HG02763 (cell line): ENCODE measurements around the gene SHC2.
"Not testable (repeated sequence)": the region's sequence is repeated elsewhere in the genome, so short reads cannot be mapped to it uniquely, and the experiment has no call there.

Experiments used
- ATAC-seq: cut with Tn5 transposase; IDR thresholded peaks from one replicate; pipeline ENCODE4 v1.9.1; 2021; ENCODE audit warnings: mild to moderate bottlenecking, moderate library complexity; ENCODE audit not compliant: unreplicated experiment

Gene SHC2

DNA sequence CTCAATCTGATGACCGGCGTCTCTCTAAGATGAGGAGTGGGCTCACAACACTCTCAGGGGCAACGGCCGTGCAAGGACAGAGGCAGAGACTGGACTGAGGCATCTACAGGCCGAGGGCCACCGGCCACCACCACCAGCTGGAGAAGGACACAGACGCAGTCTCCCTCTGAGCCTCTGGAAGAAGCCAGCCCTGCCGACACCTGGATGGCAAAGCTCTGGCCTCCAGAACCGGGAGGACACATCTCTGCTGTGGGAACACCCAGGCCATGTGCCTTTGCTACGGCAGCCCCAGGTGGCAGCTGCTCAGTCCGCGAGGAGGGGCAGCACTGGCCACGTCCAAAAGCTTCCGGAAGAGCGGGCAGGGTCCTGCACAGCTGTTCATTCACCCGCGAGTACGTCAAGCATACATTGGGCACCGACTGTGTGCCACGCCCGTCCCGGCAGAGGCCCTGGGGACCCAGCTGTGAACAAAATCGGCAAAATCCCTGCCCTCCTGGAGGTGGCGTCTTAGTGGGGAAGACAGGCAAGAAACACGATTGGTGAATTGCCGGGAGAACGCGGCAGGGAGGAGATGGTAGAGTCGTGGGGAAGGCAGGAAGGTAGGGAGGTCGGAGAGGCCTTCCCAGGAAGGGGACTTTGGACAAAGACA is 69.0 kb downstream of the SHC2 start:
- no peak for ATAC-seq

DNA sequence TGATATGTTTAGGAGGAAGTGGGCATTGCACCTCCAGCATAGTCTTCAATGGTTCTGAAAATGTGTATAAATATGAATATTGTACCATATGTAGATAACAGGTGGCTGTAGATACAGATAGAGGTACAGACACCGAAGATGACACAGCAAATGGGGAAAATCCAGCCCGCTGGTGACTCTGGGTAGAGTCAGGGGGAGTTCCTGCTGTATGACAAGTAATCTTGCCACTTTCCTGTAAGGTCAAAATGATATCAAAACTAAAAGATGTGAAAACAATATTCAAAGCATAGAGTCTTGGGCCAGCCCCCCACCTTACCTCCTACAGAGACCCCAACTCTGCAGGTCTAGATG is 69.7 kb downstream of the SHC2 start:
- ATAC-seq, result no peak

DNA sequence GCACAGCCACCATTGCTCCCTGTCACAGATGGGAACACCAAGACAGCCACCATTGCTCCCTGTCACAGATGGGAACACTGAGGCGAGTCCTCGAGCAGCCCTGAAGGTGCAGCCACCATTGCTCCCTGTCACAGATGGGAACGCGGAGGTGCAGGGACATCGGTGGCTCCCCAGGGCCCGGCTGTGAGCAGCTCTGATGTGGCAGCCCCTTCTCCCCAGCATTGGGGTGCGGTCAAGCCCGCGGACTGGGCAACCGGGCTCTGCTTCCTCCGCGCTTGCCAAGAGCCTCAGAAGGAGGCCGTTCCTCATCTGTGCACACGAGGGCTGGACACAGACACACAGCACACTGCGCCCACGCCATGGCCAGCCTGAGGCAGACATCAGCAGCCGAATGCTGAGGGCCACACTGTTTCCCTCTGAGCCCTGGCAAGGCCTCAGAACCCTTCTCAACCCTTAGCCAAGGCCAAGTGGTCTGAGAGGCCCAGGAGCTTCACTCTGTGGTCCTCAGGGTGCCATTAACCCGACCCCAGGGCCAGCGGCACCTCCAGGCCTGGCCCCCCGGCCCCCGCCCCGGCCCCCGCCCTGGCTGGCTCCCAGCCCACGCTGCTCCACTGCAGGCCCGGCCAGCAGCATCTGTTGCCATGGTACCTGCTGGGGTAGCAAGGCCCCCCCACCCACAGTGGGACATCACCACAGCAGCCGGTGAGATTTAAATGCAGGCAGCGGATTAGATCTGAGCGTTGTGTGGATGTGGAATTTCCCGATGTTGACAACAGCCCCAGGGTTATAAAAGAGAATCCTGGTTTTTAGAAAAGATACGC is 70.2 kb downstream of the SHC2 start:
- no peak for ATAC-seq

DNA sequence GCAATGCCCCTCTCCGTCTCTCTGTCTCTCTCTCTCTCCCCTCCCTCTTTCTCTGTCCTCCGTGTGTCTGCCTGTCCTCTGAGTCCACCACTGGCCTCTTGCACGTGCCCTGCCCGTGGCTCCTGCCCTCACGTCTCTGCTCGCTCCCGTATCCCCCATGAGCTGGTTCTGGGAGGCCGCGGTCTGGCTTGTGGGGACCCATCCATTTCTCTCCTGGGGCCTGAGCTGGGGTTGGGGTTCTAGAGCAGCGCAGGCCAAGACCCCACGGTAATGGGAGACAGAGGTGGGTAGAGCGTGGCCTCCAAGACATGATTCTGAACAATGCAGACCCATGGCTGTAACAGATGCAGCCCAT is 70.9 kb downstream of the SHC2 start:
- no peak for ATAC-seq

DNA sequence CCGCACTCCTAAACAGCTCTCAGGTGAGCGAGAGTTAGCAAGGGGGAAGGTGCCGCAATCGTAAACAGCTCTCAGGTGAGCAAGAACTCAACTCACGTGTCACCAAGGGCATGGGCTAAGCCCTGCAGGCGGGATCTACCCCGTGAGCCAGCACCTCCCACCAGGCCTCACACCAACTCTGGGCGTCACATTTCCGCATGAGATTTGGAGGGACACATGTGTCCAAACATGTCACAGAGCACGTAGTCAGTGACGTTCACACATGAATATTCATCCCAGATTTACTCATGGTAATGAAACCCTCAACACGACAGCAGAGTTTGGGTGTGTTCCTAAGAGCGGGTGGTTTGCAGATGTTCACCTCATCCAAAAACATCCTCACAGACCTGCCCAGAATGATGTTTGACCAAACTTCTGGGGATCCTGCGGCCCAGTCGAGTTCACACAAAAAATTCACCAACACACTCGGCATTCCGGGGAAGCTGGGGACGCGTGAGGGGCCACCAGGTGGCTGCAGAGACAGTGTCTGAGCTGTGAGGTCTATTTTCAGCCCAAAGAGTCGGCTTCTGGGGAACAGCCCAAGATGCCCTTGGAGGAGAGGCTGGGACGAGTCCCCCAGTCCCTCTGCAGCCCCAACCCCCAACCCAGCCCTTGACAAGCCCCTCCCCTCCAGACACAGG is 71.4 kb downstream of the SHC2 start:
- no peak for ATAC-seq

DNA sequence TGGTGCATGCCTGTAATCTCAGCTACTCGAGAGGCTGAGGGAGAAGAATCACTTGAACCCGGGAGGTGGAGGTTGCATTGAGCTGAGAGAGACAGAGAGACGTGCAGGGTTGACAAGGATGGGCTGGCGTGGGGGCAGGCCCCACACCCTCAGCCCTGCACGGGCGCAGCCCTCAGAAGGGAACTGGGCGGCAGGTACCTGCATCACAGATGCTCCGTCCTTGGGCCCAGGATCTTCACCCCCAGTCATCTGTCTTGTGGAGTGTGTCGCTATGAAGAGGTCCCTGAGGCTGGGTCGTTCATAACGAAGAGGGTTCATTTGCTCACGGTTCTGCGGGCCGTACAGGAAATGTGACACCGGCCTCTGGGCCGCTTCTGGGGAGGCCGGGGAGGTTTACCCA is 72.1 kb downstream of the SHC2 start:
- ATAC-seq, result no peak

DNA sequence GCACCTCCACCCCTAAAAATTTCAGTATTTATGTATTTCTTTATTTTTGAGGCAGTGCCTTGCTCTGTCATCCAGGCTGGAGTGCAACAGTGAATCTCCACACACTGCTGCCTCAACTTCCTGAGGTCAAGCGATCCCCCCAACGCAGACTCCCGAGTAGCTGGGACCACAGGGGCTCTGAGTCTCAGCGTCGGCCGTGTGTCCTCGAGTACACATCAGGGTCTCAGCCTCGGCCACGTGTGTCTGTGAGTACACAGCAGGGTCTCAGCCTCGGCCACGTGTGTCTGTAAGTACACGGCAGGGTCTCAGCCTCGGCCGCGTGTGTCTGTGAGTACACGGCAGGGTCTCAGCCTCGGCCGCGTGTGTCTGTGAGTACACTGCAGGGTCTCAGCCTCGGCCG is 73.1 kb downstream of the SHC2 start:
- ATAC-seq, result no peak

DNA sequence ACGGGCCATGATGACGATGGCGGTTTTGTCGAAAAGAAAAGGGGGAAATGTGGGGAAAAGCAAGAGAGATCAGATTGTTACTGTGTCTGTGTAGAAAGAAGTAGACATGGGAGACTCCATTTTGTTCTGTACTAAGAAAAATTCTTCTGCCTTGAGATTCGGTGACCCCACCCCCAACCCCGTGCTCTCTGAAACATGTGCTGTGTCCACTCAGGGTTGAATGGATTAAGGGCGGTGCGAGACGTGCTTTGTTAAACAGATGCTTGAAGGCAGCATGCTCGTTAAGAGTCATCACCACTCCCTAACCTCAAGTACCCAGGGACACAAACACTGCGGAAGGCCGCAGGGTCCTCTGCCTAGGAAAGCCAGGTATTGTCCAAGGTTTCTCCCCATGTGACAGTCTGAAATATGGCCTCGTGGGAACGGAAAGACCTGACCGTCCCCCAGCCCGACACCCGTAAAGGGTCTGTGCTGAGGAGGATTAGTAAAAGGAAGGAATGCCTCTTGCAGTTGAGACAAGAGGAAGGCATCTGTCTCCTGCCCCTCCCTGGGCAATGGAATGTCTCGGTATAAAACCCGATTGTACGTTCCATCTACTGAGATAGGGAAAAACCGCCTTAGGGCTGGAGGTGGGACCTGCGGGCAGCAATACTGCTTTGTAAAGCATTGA is 74.1 kb downstream of the SHC2 start:
- ATAC-seq, result not testable (repeated sequence)

DNA sequence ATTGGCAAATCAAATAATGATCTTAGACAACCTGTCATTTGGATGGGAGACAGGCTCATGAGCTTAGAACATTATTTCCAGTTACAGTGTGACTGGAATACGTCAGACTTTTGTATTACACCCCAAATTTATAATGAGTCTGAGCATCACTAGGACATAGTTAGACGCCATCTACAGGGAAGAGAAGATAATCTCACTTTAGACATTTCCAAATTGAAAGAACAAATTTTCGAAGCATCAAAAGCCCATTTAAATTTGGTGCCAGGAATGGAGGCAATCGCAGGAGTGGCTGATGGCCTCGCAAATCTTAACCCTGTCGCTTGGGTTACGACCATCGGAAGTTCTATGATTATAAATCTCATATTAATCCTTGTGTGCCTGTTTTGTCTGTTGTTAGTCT is 74.6 kb downstream of the SHC2 start:
- ATAC-seq, result not testable (repeated sequence)

DNA sequence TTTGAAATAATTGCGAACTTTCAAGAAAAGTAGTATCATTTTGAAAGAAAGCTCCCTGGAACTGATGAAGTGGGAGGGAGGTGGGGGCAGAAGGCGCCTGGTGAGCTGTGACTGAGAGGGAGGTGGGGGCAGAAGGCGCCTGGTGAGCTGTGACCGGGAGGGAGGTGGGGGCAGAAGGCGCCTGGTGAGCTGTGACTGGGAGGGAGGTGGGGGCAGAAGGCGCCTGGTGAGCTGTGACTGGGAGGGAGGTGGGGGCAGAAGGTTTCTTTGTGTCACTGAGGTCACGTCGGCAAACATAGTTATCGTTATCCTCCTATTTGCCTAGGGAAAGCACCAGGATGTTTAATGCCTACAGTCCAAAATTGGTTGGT is 76.0 kb downstream of the SHC2 start:
- ATAC-seq, result no peak

DNA sequence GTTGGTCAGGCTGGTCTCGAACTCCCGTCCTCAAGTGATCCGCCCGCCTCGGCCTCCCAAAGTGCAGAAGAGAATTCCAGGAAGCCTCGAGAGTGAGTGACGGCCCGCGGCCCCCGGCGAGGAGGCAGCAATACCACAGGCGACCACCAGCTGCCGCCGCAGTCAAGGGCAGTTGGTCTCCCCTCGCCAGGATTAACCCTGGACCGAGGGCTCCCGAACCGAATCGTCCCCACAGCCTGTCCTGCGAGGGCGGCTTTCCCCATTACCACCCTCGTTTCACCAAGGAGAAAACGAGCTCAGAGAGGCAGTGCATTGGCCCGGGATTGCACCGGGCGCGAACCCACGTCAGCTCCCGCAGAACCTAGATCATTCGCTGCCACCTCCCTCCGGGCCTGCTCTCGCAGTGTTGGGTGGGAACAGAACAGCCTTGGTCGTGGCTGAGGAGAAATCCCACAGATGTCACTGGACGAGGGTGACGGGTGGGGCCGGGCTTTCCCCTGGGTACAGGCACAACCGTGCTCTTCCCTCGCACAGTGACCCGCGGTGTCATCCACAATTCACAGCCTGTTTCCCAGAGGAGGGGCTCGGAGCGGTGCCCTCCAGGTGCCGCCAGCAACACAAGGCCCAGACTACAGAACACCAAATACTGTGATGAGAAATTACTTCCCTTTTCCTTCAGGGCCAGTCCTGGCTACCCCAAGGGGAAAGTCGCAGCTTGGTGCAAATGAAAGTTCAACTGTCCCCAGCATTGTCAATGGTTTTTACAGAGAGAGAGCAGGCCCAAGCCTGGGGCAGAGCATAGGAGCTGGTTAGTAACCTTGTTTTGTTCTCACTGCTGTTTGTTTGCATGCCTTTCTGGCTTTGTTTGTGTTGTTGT is 76.7 kb downstream of the SHC2 start:
- ATAC-seq, result no peak

DNA sequence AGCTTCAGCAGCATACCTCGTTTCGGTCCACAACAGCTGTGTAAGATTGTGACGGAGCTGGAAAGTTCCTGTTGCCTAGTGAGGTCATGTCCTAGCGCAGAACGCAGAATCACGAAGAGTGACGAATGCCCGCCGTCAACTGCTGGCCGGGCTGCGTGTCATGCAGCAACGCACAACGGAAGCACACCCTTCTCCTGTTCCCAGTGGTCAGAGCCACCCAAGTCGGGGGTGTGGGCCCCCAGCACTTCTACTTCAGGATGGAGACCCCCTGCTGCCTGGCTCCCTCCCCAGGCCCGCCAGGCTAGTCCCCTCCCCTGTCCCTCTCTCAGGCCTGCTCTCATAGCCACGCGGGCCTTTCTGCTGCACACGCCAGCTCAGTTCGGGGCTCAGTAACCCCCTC is 77.8 kb downstream of the SHC2 start:
- ATAC-seq, result no peak

DNA sequence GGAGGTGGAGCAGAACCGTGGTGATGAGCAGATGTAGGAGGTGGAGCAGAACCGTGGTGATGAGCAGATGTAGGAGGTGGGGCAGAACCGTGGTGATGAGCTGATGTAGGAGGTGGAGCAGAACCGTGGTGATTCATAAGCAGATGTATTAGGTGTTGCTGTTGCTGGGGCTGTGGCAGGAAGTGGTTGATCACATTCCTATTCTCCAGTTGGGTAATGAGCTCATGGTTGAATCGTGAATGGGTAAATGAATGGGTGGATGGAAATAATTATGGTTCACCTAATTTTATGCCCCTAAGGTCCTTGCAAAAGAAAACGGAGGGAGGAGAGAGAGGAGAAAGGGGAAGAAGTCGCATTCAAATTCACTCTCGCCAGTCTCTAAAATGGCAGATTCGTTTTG is 78.3 kb downstream of the SHC2 start:
- not testable (repeated sequence) for ATAC-seq

DNA sequence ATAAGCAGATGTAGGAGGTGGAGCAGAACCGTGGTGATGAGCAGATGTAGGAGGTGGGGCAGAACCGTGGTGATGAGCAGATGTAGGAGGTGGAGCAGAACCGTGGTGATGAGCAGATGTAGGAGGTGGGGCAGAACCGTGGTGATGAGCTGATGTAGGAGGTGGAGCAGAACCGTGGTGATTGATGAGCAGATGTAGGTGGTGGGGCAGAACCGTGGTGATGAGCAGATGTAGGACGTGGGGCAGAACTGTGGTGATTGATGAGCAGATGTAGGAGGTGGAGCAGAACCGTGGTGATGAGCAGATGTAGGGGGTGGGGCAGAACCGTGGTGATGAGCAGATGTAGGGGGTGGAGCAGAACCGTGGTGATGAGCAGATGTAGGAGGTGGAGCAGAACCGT is 78.9 kb downstream of the SHC2 start:
- not testable (repeated sequence) for ATAC-seq

DNA sequence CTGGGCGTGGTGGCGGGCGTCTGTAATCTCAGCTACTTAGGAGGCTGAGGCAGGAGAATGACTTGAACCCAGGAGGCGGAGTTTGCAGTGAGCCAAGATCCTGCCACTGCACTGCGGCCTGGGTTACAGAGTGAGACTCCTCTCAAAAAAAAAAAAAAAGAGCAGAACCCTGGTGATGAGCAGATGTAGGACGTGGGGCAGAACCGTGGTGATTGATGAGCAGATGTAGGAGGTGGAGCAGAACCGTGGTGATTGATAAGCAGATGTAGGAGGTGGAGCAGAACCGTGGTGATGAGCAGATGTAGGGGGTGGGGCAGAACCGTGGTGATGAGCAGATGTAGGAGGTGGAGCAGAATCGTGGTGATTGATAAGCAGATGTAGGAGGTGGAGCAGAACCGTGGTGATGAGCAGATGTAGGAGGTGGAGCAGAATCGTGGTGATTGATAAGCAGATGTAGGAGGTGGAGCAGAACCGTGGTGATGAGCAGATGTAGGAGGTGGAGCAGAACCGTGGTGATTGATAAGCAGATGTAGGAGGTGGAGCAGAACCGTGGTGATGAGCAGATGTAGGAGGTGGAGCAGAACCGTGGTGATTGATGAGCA is 80.1 kb downstream of the SHC2 start:
- ATAC-seq, result not testable (repeated sequence)

DNA sequence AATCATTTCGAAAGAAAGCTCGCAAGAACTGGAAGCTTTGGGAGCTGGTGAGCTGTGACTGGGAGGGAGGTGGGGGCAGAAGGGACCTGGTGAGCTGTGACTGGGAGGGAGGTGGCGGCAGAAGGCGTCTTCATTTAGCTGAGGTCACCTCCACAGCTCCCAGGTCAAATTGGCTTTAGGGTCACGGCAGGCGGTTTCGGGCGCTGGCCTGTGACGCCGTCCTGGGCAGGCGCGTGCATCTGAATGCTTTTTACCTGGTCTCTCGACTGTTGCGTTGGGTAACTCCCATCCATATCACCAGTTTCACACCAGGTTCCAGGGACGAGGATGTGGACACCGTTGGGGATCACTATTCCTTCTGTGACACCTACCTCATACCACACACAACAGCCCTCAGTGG is 81.0 kb downstream of the SHC2 start:
- no peak for ATAC-seq

DNA sequence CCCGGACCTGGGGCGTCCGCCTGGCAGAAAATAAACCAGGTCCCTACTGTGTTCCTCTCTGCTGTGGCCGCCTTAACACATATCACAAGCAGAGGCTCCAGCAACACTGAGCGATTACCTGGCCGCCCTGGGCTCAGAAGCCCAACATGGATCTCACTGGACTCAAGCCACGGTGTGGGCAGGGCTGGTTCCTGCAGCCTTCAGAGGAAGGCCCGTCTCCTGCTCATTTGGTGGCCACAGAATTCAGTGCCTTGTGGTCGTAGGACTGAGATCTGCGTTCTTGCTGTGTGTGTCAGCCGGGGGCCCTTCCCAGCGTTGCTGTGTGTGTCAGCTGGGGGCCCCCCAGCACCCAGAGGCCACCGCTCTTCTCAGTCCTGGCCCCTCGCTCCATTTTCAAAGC is 82.1 kb downstream of the SHC2 start:
- no peak for ATAC-seq

DNA sequence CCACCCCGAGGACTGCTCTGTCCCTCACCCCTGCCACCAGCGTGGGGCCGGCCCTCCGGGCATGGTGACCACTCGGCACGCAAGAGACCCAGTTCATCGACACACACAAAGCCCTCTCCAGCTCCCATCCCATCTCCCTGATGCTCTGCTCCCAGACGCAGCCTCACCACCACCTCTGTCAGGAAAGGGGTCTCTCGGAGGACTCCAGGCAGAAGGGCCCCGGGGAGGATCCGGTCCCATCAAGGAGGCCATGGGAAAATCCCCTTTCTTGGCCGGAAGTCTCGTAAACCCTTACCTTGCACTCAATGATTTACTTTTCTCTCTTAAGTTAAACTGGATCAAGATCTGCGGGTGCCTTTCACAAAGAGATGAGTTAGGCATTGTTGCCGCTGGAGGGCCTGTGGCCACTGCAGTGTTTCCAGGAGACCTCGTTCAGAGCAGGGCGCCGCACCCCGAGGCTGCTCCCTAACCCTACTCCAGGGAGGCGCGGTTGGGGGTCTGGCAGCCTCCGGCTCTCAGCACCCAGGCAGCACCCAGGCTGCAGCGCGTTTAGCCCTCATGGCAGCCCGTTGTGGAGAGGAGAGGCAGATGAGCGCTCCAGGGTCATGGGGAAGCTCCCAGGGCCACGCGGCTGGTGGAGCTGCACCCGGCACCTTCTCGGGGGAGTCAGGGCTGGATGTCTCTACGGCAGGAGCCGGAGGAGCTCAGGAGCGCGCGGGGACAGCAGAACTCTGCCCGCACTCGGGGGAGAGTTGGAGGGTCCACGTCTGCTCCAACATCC is 82.8 kb downstream of the SHC2 start:
- no peak for ATAC-seq

DNA sequence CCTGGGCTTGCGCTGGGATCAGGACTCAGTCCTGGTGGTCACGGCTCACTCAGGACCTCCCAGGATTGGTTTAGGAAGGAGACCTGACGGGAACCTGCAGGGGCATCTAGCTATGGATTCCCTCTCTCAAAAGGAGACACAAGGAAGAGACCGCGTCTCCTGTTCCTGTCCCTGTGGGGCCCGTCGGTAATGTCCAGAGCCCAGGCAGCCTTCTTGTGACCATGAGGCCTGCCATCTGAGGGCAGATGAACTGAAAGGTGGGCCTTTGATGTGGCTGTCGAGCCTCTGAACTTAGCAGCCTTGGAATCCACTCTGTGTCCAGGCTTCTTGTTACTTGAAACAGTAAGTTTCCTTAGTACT is 84.7 kb downstream of the SHC2 start:
- ATAC-seq, result no peak
